22Rv1 (cell line): ENCODE measurements around the gene GAL3ST2.
"Not testable (repeated sequence)": the region's sequence is repeated elsewhere in the genome, so short reads cannot be mapped to it uniquely, and the experiment has no call there.

Source experiments
- H3K27ac ChIP-seq: fragments of 450-650 bp; 2 replicates; pipeline ENCODE4 v1.5.1; 2017
- CTCF ChIP-seq: fragments of 450-650 bp; IDR thresholded peaks from 2 replicates; pipeline ENCODE4 v1.5.1; 2017; ENCODE audit warnings: mild to moderate bottlenecking
- ZFX ChIP-seq: fragments of 450-650 bp; IDR thresholded peaks from 2 replicates; pipeline ENCODE4 v1.6.1; 2017; ENCODE audit warnings: antibody characterized with exemption, borderline replicate concordance

Gene GAL3ST2

DNA sequence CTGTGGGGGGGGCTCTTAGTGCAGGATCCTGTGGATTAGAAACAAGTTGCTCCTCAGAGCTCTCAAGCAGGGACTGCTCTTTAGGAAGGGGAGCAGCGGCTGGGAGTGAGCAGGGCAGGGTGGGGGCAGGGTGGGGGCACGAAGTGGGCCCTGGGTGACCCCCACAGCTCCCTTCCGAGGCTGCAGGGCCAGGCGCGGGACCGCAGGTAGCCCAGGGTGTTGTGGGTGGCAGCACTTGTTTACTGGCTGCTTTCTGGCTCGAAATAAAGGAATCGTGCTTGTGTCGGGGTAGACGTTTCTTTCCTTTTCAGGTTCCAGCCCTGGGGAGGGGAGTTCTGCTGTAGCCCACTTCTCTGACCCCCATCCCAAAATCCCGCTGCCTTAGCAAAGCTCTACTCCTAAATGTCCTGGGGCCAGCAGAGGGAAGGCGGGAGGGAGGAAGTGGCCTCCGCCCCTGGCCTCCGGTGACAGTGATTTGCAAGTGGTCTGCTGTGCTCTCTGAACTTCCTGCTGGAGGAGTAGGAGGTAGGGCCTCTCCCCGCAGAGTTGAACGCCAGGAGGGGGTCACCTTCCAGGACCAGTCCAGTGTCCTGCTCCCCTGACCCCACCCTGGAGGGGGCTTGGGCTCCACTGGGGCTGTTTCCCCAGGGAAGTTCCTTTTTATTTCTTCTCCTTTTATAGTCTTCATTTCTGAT lies 40.7 kb downstream of the GAL3ST2 start:
- no peak for TF ChIP-seq CTCF
- no peak for TF ChIP-seq ZFX
- H3K27ac ChIP-seq = no peak overlapping the region

DNA sequence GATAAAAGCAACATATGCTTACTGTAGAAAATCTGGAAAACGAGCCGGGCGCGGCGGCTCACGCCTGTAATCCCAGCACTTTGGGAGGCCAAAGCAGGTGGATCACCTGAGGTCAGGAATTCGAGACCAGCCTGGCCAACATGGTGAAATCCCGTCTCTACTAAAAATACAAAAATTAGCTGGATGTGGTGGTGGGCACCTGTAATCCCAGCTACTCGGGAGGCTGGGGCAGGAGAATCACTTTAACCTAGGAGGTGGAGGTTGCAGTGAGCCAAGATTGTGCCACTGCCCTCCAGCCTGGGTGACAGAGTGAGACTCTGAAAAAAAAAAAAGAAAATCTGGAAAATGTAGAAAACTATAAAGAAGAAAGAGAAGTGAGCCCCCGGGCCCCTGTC lies 41.2 kb downstream of the GAL3ST2 start:
- H3K27ac ChIP-seq = not testable (repeated sequence)

GRCh38 chr2:241818229-241818942 lies 41.8 kb downstream of the GAL3ST2 start:
- H3K27ac ChIP-seq = no peak overlapping the region
- TF ChIP-seq ZFX (no peak), CTCF (no peak)

DNA sequence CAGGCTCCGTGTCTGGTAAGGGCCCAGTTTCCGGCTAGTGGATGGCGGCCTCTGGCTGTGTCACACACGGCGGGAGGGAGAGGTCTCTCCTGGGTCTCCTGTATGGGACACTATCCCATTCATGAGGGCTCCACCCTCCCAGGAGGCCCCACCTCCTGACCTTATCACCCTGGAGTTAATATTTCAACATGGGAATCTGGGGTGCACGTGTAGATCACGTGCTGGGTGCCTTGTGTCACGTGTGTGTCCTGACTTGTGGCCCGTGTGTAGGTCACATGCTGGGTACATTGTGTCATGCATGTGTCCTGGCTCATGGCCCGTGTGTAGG lies 42.3 kb downstream of the GAL3ST2 start:
- no peak overlapping the region for H3K27ac ChIP-seq

GRCh38 chr2:241819947-241820624 lies 43.5 kb downstream of the GAL3ST2 start:
- not testable (repeated sequence) for H3K27ac ChIP-seq

More for the DNA sequence above, 42.3 kb downstream of the GAL3ST2 start:
- no peak for TF ChIP-seq ZFX
- TF ChIP-seq CTCF = no peak

- no peak overlapping the region for H3K27ac ChIP-seq
- TF ChIP-seq ZFX = no peak
- TF ChIP-seq CTCF = no peak
Observed at GRCh38 chr2:241820625-241821384, 44.2 kb downstream of the GAL3ST2 start.

- H3K27ac ChIP-seq = no peak overlapping the region
- TF ChIP-seq ZFX (no peak), CTCF (no peak)
Observed at GRCh38 chr2:241821460-241822263, 45.0 kb downstream of the GAL3ST2 start.
